Inflammatory macrophage (primary cell): ENCODE results near the gene NOL3.
"Not testable (repeated sequence)": the region's sequence is repeated elsewhere in the genome, so short reads cannot be mapped to it uniquely, and the experiment has no call there.

ENCODE experiments used
- DNase-seq, 2 donors: peaks; one replicate each; pipeline ENCODE4 v3.0.0-alpha.2; 2020 to 2022
- total RNA-seq, 18 experiments: gene quantifications; one replicate each; lab custom pipeline; 2026; ENCODE audit warnings: mixed read lengths in 6 of 18, inconsistent platforms in 2 of 18; lab: John Stamatoyannopoulos, UW

The NOL3 gene
- 2.4 to 10.7 (median 4.5) reads per million in 18 experiments for total RNA-seq

GRCh38 chr16:67170168-67170948 lies at the start of gene NOL3:
NOL3 (plus strand) TSS chr16:67170538.
- DNase-seq: peak; percentile 39 to 58

GRCh38 chr16:67122799-67123198 lies 47.5 kb upstream of the NOL3 start:
- DNase-seq: not testable (repeated sequence)

- no peak for DNase-seq
Observed at GRCh38 chr16:67128417-67128816, 41.9 kb upstream of the NOL3 start.

DNA sequence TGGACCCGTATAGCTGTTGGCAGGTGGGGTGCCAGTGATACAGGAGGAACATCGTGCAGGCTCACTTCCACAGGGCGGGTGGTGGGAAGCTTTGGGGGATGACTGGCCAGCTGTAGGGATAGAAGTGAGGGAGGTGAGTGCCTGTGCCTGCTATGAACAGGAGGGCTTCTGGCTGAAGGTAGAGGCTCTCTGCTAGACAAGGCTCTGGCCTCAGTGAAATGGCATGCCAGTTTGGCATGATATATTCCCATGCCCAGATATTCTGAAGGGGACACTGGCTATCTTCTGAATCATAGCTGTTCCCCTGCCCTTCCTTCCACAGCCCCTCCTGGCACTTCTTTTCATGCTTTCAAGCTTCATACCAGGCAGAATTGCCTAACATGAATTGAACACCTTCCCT lies 41.5 kb upstream of the NOL3 start:
- DNase-seq: no peak

GRCh38 chr16:67129422-67129821 lies 40.9 kb upstream of the NOL3 start:
- DNase-seq: no peak

DNA sequence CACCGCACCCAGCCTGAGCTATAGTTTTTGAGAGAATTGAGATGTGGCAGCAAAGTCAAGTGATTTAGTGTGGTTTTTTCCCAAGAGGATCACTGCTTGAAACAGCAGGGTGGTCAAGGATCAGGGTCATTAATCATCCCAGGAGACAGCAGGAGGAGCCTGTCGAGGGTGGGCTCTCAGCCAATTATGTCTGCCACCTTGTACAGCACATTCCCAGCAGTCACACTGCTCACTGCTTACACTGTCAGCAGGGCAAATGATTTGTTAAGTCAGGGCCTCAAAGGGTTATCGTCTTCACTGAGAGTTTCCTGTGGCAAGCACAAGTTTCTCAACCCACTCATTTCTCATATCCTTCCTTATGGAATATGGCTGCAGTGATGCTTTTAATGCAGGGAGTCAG lies 32.7 kb upstream of the NOL3 start:
- no peak for DNase-seq

DNA sequence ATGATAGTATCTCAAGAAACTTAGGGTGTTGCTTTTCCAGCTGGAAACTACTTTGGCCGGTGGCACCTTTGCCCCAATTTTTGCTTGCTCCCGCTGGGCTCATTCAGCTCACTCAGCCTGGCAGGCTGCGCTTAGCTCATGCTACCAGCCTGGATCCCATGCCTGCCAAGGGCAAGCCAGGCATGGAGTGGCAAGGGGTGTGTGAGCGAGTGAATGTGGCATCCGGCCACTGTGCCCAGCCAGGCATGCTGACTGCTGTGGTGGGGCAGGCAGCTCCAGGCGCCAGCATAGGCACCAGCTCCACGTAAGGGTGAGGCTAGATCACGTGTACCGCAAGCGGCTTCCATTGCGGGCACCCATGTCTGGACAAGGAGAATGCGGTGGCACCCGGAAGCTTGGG lies 28.9 kb upstream of the NOL3 start:
- DNase-seq: no peak

GRCh38 chr16:67142342-67142741 lies 28.0 kb upstream of the NOL3 start:
- DNase-seq: no peak

- no peak for DNase-seq
Observed at GRCh38 chr16:67144943-67145342, 25.4 kb upstream of the NOL3 start.

DNA sequence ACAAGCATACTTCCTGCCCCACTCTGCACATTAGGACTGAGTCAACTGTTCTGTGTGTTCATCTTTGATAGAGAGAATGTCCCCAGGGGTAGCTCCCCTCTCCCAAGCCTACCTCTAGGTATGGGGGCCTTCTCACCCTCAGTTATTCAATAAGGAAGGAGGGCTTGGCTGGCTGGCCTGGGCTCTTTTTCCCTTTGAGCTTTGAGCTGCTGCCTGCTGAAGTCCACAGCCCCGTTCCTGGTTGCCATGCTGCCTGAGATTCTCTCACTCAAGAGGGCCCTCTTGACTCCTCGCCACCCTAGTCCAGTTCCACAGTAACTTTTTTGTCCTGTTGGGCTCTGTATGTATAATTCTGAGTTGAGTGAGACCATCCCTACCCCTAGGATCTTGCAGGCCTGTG lies 24.6 kb upstream of the NOL3 start:
- DNase-seq: no peak

DNA sequence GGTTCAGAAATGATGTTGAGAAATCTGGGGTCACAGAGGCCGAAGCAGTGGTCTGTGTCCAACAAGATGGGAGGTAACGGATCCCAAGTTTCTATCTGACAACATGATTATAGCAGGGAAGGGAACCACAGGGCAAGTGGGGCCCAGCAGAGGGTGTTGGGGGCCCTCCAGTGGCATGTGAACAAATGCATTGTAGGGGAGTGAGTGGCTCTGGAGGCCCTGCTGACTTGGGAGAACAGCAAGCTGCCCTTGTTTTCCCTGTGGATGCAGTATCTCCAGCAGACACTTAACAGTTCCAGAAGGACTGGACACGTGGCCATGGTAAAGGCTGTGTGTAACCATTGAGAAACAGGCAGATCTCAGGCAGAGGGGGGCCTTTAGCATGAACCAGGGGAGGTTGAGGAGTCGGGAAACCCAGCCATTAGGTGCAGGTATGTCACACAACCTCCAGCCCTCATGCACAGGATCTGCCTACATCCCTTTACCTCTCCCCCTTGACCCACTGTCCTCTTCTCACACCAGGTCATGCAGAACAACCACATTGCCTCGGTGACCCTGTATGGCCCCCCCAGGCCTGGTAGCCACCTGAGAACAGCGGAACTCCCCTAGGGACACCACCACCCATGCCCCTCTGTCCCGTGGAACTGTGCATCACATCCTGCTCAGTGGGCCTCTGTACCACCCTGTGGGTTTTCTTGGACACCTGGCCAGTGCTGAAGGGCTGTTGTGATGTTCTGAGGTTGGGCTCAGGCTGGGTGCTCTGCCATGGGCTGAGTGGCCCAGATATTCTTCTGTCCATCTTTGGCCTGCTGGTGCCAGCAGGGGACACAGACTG lies 23.6 kb upstream of the NOL3 start:
- DNase-seq: no peak

DNA sequence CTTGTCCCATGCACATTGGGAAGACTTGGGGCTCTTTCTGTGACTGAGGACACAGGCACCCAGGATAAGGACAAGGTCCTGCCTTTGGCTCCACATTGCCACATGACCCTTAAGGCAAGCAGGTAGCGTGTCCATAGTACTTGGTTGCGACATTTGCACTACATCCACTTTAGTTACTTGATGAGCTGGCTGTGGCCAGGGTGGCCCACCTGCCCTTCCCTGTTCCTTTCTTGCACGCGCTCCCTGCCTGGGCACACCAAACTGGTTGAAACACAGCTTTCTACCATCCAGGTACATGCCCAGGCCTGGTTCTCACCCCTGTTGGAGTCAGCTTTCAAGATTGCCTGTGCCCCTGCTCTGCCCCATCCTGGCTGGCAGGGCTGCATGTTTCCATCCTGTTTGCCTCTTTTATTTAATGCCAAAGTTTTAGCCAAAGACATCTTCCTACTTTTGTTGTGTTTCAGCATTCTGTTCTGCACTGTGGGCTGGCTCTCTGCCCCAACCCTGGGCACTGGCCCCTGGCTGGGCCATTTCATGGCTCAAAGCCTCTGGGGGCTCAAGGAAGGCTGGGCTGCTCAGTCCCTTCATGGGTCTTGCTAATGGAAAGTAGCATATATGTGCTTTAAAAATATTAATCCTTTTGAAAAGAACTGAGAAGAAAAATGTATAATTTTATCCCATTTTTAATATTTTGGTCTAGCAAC lies 22.7 kb upstream of the NOL3 start:
- no peak for DNase-seq

DNA sequence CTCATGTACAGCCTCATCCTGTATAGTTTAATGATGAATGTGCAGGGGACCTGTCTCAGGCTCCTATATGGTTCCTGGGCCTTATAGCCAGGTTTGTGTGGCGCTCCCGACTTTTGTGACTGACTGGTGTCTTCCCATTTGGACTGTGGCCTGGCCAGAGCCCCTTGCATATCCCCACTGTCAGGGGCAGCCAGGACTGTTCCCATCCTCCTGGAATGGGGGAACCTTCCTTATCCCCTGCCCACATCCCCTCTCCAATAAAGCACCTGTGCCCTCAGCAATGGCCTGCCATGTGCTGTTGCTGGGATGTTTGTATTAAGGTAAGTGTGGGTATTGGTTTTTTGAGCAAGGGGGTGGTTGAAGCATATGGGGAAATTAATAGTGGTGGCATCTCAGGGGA lies 22.1 kb upstream of the NOL3 start:
- no peak for DNase-seq

- no peak for DNase-seq
Observed at GRCh38 chr16:67148656-67149275, 21.6 kb upstream of the NOL3 start.

- DNase-seq: no peak
Observed at GRCh38 chr16:67149276-67150046, 20.9 kb upstream of the NOL3 start.

DNA sequence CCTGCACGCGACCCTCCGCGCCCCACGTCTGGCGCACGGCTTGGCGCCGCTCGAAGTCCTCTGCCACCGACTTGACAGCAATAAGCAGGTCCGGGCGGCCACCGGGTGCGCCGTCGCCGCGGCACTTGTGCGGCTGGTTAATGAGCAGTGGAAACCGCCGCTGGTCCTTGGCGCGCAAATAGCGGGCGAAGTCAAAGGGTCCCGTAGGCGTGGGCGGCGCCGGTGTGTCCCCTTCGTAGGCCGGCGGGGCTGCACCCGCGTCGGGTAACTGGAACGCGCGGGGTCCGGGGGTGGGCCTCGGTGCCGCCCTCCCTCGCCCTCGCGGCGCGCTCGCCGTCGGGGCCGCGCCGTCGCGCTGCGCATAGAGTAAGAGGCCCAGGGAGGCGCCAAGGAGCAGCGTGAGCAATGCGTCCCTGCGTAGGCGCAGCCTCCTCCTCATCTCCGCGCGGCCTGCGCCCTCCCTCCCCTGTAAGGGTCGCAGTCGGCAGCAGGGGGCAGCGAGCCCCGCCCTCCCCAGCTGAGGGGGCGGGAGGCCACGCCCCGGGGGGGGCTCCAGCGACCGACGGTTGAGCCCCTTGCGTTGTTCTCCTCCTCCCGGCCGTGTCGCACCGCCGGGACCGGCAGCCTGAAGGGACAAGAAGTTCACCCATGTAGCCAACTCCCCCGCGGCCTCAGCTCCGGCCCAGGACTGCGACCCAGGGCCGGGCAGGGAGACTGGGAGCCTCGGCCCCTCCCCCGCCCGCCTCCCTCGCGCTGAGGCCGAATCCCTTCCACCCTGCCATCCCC lies 20.1 kb upstream of the NOL3 start:
- DNase-seq: peak; percentile 26 to 52

GRCh38 chr16:67150833-67151396 lies 19.4 kb upstream of the NOL3 start, which contains the start of gene B3GNT9:
B3GNT9 (minus strand) TSS chr16:67150998; CDS start chr16:67150485, 513 bp downstream.
- DNase-seq: no peak

DNA sequence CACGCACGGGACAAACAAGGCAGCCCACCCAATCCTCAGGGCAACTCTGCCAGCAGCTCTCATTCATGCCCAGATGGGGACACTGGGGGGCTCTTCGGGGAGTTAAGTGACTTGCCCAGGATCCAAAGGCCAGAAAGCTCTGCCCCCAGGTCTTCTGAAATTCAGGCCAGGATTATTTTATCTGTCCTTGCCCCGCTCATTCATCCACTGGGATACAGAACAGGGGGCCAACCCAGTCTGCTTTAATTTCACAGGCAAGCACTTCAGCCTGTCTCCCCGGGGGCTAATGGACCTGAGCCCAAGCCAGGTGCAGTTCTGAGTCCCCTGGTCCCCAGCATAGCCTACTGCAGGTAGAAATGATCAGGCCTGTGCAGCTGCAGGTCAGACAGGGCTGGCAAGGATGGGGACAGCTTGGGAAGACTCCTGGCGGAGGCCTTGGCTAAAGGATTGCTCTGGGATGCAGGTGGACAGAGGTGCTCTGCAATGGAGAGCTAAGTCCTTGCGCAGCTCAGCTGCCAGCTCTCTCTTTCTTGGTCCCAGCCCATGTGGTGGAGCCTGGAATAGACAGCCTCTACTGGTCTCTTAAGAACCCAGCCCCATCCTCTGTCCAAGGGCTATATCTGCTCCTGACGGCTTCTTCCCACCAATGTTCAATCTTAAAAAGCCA lies 18.8 kb upstream of the NOL3 start:
- DNase-seq: no peak

GRCh38 chr16:67154578-67155294 lies 15.6 kb upstream of the NOL3 start:
- DNase-seq: no peak
